ENCODE measurements around the gene ZCCHC24. TPM values are rescaled to one million over a fixed set of nuclear protein-coding genes. Genes with fewer than 3 reads are reported as not detected.

ZCCHC24 gene
- total and polyA plus RNA-seq, 2 donors (not counting 1 experiment from before 2014, with no cell fraction given), result 33.2 to 44.4 TPM

GRCh38 chr10:79458483-79458882 lies 13.1 kb upstream of the ZCCHC24 start:
- Histone ChIP-seq H3K79me2 (ENCODE audit: control insufficient read depth, insufficient read depth, low read length) (no peaks in the 10 kb centered on the region), H3K36me3 (ENCODE audit: control insufficient read depth, insufficient read depth, low read length) (no peaks in the 10 kb centered on the region), H3K27ac (ENCODE audit: insufficient read depth, low read length) (no peak overlapping the region), H3K4me2 (ENCODE audit: extremely low read depth, insufficient read depth, low read length) (no peak overlapping the region), H4K20me1 (ENCODE audit: control insufficient read depth, extremely low read depth, insufficient read depth, low read length) (no peaks in the 10 kb centered on the region), H3K4me3 (replicated peaks in 1 of 4; ENCODE audit: control extremely low read depth in 1 of 4, insufficient read depth in 1 of 4, low read depth in 3 of 4, low read length in 4 of 4) (no peak overlapping the region), H3K27me3 (ENCODE audit: control insufficient read depth, insufficient read depth, low read length) (no peaks in the 10 kb centered on the region), H2AFZ (ENCODE audit: low read length) (no peak overlapping the region), H3K9ac (ENCODE audit: insufficient read depth, low read length) (no peak overlapping the region), H3K4me1 (ENCODE audit: control insufficient read depth, extremely low read depth, insufficient read depth, low read length) (peaks cover 11% of the 10 kb centered on the region), H3K9me3 (ENCODE audit: control insufficient read depth, insufficient read depth, low read depth, low read length) (no peaks in the 10 kb centered on the region)
- no peak for TF ChIP-seq EZH2 (IDR thresholded peaks at IDR 0.05; ENCODE audit: low read length, missing control alignments)
- TF ChIP-seq, protein P1, sequence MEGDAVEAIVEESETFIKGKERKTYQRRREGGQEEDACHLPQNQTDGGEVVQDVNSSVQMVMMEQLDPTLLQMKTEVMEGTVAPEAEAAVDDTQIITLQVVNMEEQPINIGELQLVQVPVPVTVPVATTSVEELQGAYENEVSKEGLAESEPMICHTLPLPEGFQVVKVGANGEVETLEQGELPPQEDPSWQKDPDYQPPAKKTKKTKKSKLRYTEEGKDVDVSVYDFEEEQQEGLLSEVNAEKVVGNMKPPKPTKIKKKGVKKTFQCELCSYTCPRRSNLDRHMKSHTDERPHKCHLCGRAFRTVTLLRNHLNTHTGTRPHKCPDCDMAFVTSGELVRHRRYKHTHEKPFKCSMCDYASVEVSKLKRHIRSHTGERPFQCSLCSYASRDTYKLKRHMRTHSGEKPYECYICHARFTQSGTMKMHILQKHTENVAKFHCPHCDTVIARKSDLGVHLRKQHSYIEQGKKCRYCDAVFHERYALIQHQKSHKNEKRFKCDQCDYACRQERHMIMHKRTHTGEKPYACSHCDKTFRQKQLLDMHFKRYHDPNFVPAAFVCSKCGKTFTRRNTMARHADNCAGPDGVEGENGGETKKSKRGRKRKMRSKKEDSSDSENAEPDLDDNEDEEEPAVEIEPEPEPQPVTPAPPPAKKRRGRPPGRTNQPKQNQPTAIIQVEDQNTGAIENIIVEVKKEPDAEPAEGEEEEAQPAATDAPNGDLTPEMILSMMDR (conservative IDR thresholded peaks at IDR 0.05 in 1 of 2, IDR thresholded peaks at IDR 0.05 in 1 of 2; ENCODE audit: low read depth in 1 of 2, low read length in 2 of 2), result no peak
- DNase-seq (ENCODE audit: low read depth in 2 of 2), result no peak

- DNase-seq (ENCODE audit: low read depth in 2 of 2), result no peak
- Histone ChIP-seq H3K27me3 (ENCODE audit: control insufficient read depth, insufficient read depth, low read length) (no peaks in the 10 kb centered on the region), H3K4me2 (ENCODE audit: extremely low read depth, insufficient read depth, low read length) (no peak overlapping the region), H3K27ac (ENCODE audit: insufficient read depth, low read length) (no peak overlapping the region), H4K20me1 (ENCODE audit: control insufficient read depth, extremely low read depth, insufficient read depth, low read length) (no peaks in the 10 kb centered on the region), H3K36me3 (ENCODE audit: control insufficient read depth, insufficient read depth, low read length) (no peaks in the 10 kb centered on the region), H3K9ac (ENCODE audit: insufficient read depth, low read length) (no peak overlapping the region), H3K79me2 (ENCODE audit: control insufficient read depth, insufficient read depth, low read length) (no peaks in the 10 kb centered on the region), H3K4me3 (replicated peaks in 1 of 4; ENCODE audit: control extremely low read depth in 1 of 4, insufficient read depth in 1 of 4, low read depth in 3 of 4, low read length in 4 of 4) (no peak overlapping the region), H3K9me3 (ENCODE audit: control insufficient read depth, insufficient read depth, low read depth, low read length) (no peaks in the 10 kb centered on the region), H3K4me1 (ENCODE audit: control insufficient read depth, extremely low read depth, insufficient read depth, low read length) (peaks cover 16% of the 10 kb centered on the region), H2AFZ (ENCODE audit: low read length) (no peak overlapping the region)
- TF ChIP-seq, protein P1 (conservative IDR thresholded peaks at IDR 0.05 in 1 of 2, IDR thresholded peaks at IDR 0.05 in 1 of 2; ENCODE audit: low read depth in 1 of 2, low read length in 2 of 2), result no peak
- TF ChIP-seq EZH2 (IDR thresholded peaks at IDR 0.05; ENCODE audit: low read length, missing control alignments), result no peak
These were observed 11.9 kb upstream of the ZCCHC24 start for GRCh38 chr10:79457256-79457785.

DNA sequence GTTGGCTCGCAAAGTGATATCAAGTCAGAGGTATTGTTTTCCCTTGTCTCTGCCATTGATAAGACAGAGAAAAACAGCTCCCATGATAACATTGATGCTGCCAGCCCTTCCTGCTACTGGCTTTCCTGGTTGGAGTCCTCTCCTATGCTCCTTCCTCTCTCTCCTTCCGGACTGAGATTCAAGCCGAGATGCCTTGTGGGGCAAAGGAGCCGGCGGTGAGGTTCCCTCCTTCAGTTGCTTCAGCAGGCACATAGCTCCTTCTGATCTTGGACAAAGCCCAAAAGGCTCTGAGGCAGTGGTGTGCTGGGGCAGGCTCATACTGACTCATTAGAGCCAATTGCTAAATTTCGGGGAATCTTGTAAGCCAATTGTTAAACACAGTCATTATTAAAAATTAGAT lies 8.8 kb upstream of the ZCCHC24 start:
- no peak overlapping the region for H2AFZ ChIP-seq (ENCODE audit: low read length)
- peaks cover 19% of the 10 kb centered on the region for H3K4me1 ChIP-seq (ENCODE audit: control insufficient read depth, extremely low read depth, insufficient read depth, low read length)
- peak overlapping the region; percentile 20 for H3K4me2 ChIP-seq (ENCODE audit: extremely low read depth, insufficient read depth, low read length)
- no peaks in the 10 kb centered on the region for H3K36me3 ChIP-seq (ENCODE audit: control insufficient read depth, insufficient read depth, low read length)
- no peaks in the 10 kb centered on the region for H4K20me1 ChIP-seq (ENCODE audit: control insufficient read depth, extremely low read depth, insufficient read depth, low read length)
- peak; percentile 82 to 94 for DNase-seq (ENCODE audit: low read depth in 2 of 2)
- H3K9me3 ChIP-seq (ENCODE audit: control insufficient read depth, insufficient read depth, low read depth, low read length), result no peaks in the 10 kb centered on the region
- no peaks in the 10 kb centered on the region for H3K79me2 ChIP-seq (ENCODE audit: control insufficient read depth, insufficient read depth, low read length)
- TF ChIP-seq, protein P1 (conservative IDR thresholded peaks at IDR 0.05 in 1 of 2, IDR thresholded peaks at IDR 0.05 in 1 of 2; ENCODE audit: low read depth in 1 of 2, low read length in 2 of 2), result no peak
- TF ChIP-seq EZH2 (IDR thresholded peaks at IDR 0.05; ENCODE audit: low read length, missing control alignments), result no peak
- H3K4me3 ChIP-seq (replicated peaks in 1 of 4; ENCODE audit: control extremely low read depth in 1 of 4, insufficient read depth in 1 of 4, low read depth in 3 of 4, low read length in 4 of 4), result no peak overlapping the region
- no peak overlapping the region for H3K27ac ChIP-seq (ENCODE audit: insufficient read depth, low read length)
- no peaks in the 10 kb centered on the region for H3K27me3 ChIP-seq (ENCODE audit: control insufficient read depth, insufficient read depth, low read length)
- H3K9ac ChIP-seq (ENCODE audit: insufficient read depth, low read length), result no peak overlapping the region

Measured in fibroblast of lung (primary cell).